ENCODE data around the gene NR4A3. TPM values are rescaled to one million over a fixed set of nuclear protein-coding genes. Genes with fewer than 3 reads are reported as not detected.

Gene NR4A3
- total and polyA plus RNA-seq, 3 experiments from 2014 or later: 0.60 to 37.7 (median 37.5) TPM

DNA sequence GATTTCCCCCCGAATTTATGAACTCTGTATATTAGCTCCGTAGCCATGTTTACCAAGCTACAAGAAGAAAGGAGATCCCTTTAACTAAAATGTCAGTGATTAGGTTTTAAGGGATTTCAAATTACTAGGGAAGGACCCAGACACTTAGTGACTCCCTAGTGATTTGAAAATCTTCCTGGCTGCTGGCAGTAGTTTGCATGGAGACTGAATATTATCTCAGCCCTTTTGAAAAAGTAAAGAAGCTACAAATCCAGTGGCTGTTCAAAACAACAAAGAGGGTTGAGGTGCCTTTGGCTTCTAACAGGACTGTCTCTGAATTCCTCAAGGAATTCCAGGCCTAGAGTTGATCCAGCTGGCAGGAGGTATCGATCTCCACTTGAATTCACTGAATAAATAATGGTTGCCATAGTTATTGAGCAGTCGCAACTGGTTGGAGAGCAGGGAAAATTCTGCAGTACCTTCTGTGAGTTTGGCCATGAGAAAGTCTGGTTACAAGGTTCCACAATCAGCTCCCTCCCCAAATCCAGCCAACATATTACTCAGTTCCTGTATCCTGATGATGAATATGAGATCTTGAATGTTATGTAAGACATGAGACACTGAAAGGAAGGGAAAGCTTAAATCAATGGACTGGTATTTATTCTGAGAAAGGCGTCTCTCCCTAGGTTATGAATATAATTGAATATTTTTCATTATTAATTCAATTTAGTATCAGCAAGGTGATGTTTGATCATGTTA, 37.7 kb downstream of the NR4A3 start:
- Mint-ChIP-seq H3K27ac (no peak overlapping the region), H3K4me3 (no peak overlapping the region), H3K27me3 (no peaks in the 10 kb centered on the region), H3K4me1 (no peaks in the 10 kb centered on the region), H3K36me3 (peaks cover 2 to 5% (median 4%) of the 10 kb centered on the region in 3 donors), H3K9me3 (peaks cover 0 to 2% (median 0%) of the 10 kb centered on the region in 5 donors)
- no peaks in the 10 kb centered on the region for H3K9me3 ChIP-seq (ENCODE audit: low read length)
- no peaks in the 10 kb centered on the region for H3K27me3 ChIP-seq (ENCODE audit: insufficient read depth, low read length, poor library complexity, severe bottlenecking)
- H3K36me3 ChIP-seq (ENCODE audit: insufficient read depth, low read length): no peaks in the 10 kb centered on the region
- ChIA-PET CTCF (no interaction called here), POLR2A (interaction anchor here (0.7 kb wide), 1 partner anchor 11 kb away, joined by 3 read pairs; no protein-coding TSS in a partner anchor)
- no peak overlapping the region for H3K4me3 ChIP-seq (ENCODE audit: low read length)
- no peak for DNase-seq
- no peak overlapping the region for H3K27ac ChIP-seq (ENCODE audit: low read depth, low read length)
- no peaks in the 10 kb centered on the region for H3K4me1 ChIP-seq (ENCODE audit: insufficient read depth, low read length)

DNA sequence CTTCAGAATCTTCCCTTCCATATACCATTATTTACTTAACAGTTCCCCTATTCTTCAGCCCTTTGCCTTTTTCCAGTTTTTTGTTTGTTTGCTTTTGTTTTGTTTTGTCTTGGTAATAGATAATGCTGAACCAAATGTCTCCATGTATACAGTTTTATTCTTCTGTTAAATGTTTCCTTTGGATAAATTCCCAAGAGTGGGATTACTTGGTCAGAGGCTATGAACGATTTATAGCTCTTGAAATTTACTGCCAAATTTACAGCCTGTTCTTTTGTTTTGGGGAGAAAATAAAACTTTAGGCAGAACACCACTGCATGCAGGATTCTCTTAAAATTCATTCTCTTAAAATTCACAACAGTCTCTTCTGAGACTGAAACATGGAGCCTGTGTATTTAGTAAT, 38.6 kb downstream of the NR4A3 start:
- peaks cover 2 to 3% (median 2%) of the 10 kb centered on the region in 3 donors for H3K36me3 Mint-ChIP-seq
- POLR2A ChIA-PET: interaction anchor here (0.6 kb wide), 1 partner anchor 77 kb away, joined by 3 read pairs; no protein-coding TSS in a partner anchor

DNA sequence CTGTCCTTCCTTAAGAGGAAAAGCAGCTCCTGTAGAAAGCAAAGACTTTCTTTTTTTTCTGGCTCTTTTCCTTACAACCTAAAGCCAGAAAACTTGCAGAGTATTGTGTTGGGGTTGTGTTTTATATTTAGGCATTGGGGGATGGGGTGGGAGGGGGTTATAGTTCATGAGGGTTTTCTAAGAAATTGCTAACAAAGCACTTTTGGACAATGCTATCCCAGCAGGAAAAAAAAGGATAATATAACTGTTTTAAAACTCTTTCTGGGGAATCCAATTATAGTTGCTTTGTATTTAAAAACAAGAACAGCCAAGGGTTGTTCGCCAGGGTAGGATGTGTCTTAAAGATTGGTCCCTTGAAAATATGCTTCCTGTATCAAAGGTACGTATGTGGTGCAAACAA, 42.3 kb downstream of the NR4A3 start:
- Histone ChIP-seq H3K27ac (ENCODE audit: low read depth, low read length) (no peak overlapping the region), H3K4me1 (ENCODE audit: insufficient read depth, low read length) (no peaks in the 10 kb centered on the region), H3K36me3 (ENCODE audit: insufficient read depth, low read length) (no peaks in the 10 kb centered on the region), H3K9me3 (ENCODE audit: low read length) (no peaks in the 10 kb centered on the region), H3K27me3 (ENCODE audit: insufficient read depth, low read length, poor library complexity, severe bottlenecking) (no peaks in the 10 kb centered on the region), H3K4me3 (ENCODE audit: low read length) (no peak overlapping the region)
- H3K4me3 Mint-ChIP-seq: no peak overlapping the region
- CTCF ChIA-PET: interaction anchor here (0.8 to 1.2 kb wide), 2 partner anchors 9 to 29 kb away, joined by 3 read pairs; no protein-coding TSS in a partner anchor
- POLR2A ChIA-PET: no interaction called here
- H3K27me3 Mint-ChIP-seq: no peaks in the 10 kb centered on the region
- peaks cover 0 to 3% (median 2%) of the 10 kb centered on the region in 3 donors for H3K36me3 Mint-ChIP-seq
- no peak for DNase-seq
- peaks cover 4 to 16% (median 7%) of the 10 kb centered on the region in 3 donors for H3K4me1 Mint-ChIP-seq
- H3K9me3 Mint-ChIP-seq: no peaks in the 10 kb centered on the region
- H3K27ac Mint-ChIP-seq: no peak overlapping the region

More for the DNA sequence above, 38.6 kb downstream of the NR4A3 start:
- H3K27ac Mint-ChIP-seq: no peak overlapping the region
- Histone ChIP-seq H3K9me3 (ENCODE audit: low read length) (no peaks in the 10 kb centered on the region), H3K4me1 (ENCODE audit: insufficient read depth, low read length) (no peaks in the 10 kb centered on the region), H3K27ac (ENCODE audit: low read depth, low read length) (no peak overlapping the region), H3K36me3 (ENCODE audit: insufficient read depth, low read length) (no peaks in the 10 kb centered on the region), H3K4me3 (ENCODE audit: low read length) (no peak overlapping the region), H3K27me3 (ENCODE audit: insufficient read depth, low read length, poor library complexity, severe bottlenecking) (no peaks in the 10 kb centered on the region)
- DNase-seq: no peak
- CTCF ChIA-PET: no interaction called here
- no peaks in the 10 kb centered on the region for H3K9me3 Mint-ChIP-seq
- no peak overlapping the region for H3K4me3 Mint-ChIP-seq
- no peaks in the 10 kb centered on the region for H3K4me1 Mint-ChIP-seq
- no peaks in the 10 kb centered on the region for H3K27me3 Mint-ChIP-seq

DNA sequence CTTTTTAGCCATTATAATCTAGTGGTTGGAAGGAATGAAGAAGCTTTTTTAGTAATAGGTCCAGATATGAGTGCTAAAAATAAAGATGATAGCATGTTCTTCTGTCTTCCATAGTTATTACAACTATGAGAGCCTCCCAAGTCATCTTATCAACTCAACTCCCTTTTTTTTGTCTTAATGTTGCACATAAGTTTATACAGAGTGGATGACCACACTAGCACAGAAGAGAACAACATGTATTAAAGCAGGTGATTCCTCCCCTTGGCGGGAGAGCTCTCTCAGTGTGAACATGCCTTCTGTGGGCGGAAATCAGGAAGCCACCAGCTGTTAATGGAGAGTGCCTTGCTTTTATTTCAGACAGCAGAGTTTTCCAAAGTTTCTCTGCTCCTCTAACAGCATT, 44.7 kb downstream of the NR4A3 start:
- ChIA-PET POLR2A (no interaction called here), CTCF (no interaction called here)
- Mint-ChIP-seq H3K36me3 (peaks cover 0 to 3% (median 0%) of the 10 kb centered on the region in 3 donors), H3K9me3 (no peaks in the 10 kb centered on the region), H3K27ac (no peak overlapping the region), H3K4me1 (peaks cover 4 to 16% (median 7%) of the 10 kb centered on the region in 3 donors), H3K4me3 (no peak overlapping the region), H3K27me3 (no peaks in the 10 kb centered on the region)
- Histone ChIP-seq H3K36me3 (ENCODE audit: insufficient read depth, low read length) (no peaks in the 10 kb centered on the region), H3K4me3 (ENCODE audit: low read length) (no peak overlapping the region), H3K9me3 (ENCODE audit: low read length) (no peaks in the 10 kb centered on the region), H3K27me3 (ENCODE audit: insufficient read depth, low read length, poor library complexity, severe bottlenecking) (no peaks in the 10 kb centered on the region), H3K27ac (ENCODE audit: low read depth, low read length) (no peak overlapping the region), H3K4me1 (ENCODE audit: insufficient read depth, low read length) (no peaks in the 10 kb centered on the region)
- no peak for DNase-seq

DNA sequence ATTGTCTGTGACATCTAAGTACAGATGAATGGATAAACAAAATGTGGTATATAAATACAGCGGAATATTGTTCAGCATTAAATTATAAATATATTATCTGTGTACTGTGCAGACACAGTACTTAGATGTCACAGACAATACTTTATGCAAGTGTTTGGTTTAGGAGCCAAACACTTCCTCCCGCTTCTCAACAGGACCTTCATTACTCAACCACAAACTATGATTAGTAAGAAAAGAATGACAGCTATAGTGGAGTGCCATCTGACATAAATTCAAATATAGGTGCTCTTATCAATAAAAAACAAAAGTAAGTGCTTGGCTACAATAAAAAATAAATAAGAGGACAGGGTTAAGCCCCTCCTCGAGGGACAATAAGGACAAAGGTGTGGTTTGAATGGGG, 45.9 kb downstream of the NR4A3 start:
- POLR2A ChIA-PET: no interaction called here
- no peak overlapping the region for H3K4me3 ChIP-seq (ENCODE audit: low read length)
- peaks cover 4 to 16% (median 7%) of the 10 kb centered on the region in 3 donors for H3K4me1 Mint-ChIP-seq
- no peak for DNase-seq
- H3K4me3 Mint-ChIP-seq: peak overlapping the region in 1 of 7 donors; percentile 44
- H3K27ac Mint-ChIP-seq: no peak overlapping the region
- no peaks in the 10 kb centered on the region for H3K9me3 ChIP-seq (ENCODE audit: low read length)
- no peaks in the 10 kb centered on the region for H3K27me3 Mint-ChIP-seq
- peaks cover 0 to 3% (median 0%) of the 10 kb centered on the region in 3 donors for H3K36me3 Mint-ChIP-seq
- H3K9me3 Mint-ChIP-seq: no peaks in the 10 kb centered on the region
- CTCF ChIA-PET: no interaction called here
- H3K36me3 ChIP-seq (ENCODE audit: insufficient read depth, low read length): no peaks in the 10 kb centered on the region
- no peaks in the 10 kb centered on the region for H3K4me1 ChIP-seq (ENCODE audit: insufficient read depth, low read length)
- no peaks in the 10 kb centered on the region for H3K27me3 ChIP-seq (ENCODE audit: insufficient read depth, low read length, poor library complexity, severe bottlenecking)
- H3K27ac ChIP-seq (ENCODE audit: low read depth, low read length): no peak overlapping the region

DNA sequence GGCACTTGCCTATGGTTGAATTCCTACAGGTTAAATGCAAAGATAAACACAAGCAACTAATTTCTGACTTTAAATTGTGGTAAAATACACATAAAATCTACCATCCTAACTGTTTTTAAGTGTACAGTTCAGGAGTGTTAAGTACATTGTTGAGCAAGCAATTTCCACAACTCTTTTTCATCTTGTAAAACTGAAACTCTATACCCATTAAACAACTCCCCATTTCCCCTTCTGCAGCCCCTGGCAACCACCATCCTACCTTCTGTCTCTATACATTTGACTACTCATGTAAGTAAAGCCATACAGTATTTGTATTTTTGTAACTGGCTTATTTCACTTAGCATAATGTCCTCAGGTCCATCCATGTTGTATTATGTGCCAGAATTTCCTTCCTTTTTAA, 46.3 kb downstream of the NR4A3 start:
- H3K4me3 ChIP-seq (ENCODE audit: low read length): no peak overlapping the region

GRCh38 chr9:99868845-99869244, 47.2 kb downstream of the NR4A3 start:
- no peaks in the 10 kb centered on the region for H3K27me3 ChIP-seq (ENCODE audit: insufficient read depth, low read length, poor library complexity, severe bottlenecking)
- H3K36me3 Mint-ChIP-seq: no peaks in the 10 kb centered on the region
- no peak for DNase-seq
- H3K4me1 ChIP-seq (ENCODE audit: insufficient read depth, low read length): no peaks in the 10 kb centered on the region
- H3K27me3 Mint-ChIP-seq: peaks cover 0 to 2% of the 10 kb centered on the region in 2 donors
- ChIA-PET CTCF (no interaction called here), POLR2A (no interaction called here)
- peak overlapping the region in 2 of 8 donors; percentile 15 to 20 for H3K27ac Mint-ChIP-seq
- H3K27ac ChIP-seq (ENCODE audit: low read depth, low read length): no peak overlapping the region
- no peak overlapping the region for H3K4me3 Mint-ChIP-seq
- H3K4me3 ChIP-seq (ENCODE audit: low read length): no peak overlapping the region
- H3K9me3 ChIP-seq (ENCODE audit: low read length): no peaks in the 10 kb centered on the region
- H3K4me1 Mint-ChIP-seq: peaks cover 4 to 16% (median 7%) of the 10 kb centered on the region in 3 donors
- no peaks in the 10 kb centered on the region for H3K36me3 ChIP-seq (ENCODE audit: insufficient read depth, low read length)
- no peaks in the 10 kb centered on the region for H3K9me3 Mint-ChIP-seq

More for the DNA sequence above, 46.3 kb downstream of the NR4A3 start:
- POLR2A ChIA-PET: no interaction called here
- CTCF ChIA-PET: no interaction called here
- Histone ChIP-seq H3K27ac (ENCODE audit: low read depth, low read length) (no peak overlapping the region), H3K27me3 (ENCODE audit: insufficient read depth, low read length, poor library complexity, severe bottlenecking) (no peaks in the 10 kb centered on the region), H3K36me3 (ENCODE audit: insufficient read depth, low read length) (no peaks in the 10 kb centered on the region), H3K4me1 (ENCODE audit: insufficient read depth, low read length) (no peaks in the 10 kb centered on the region), H3K9me3 (ENCODE audit: low read length) (no peaks in the 10 kb centered on the region)
- Mint-ChIP-seq H3K9me3 (no peaks in the 10 kb centered on the region), H3K36me3 (peaks cover 0 to 3% (median 0%) of the 10 kb centered on the region in 3 donors), H3K27me3 (no peaks in the 10 kb centered on the region), H3K4me1 (peaks cover 4 to 16% (median 7%) of the 10 kb centered on the region in 3 donors), H3K4me3 (no peak overlapping the region), H3K27ac (no peak overlapping the region)
- no peak for DNase-seq

DNA sequence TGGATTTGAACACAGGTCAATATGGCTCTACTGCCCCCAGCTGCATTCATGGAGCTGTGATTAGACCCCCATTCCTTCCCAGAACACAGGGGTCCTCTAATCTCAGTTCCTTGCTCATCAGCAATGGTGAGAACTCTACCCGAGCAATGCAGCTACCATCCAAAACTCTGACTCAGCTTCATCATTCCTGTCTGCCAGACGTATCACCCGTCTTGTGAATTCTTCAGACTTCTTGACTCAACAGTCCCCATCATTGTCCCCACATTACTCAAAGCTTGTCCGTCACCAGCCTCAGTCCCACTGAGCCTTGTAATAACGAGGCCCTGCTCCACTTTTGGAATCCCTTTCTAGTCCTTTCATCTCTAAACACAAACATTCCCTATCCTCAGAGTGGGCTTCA, 48.4 kb downstream of the NR4A3 start:
- Mint-ChIP-seq H3K27ac (no peak overlapping the region), H3K4me3 (no peak overlapping the region), H3K4me1 (peaks cover 4 to 16% (median 7%) of the 10 kb centered on the region in 3 donors), H3K27me3 (peaks cover 2 to 3% of the 10 kb centered on the region in 2 donors), H3K36me3 (no peaks in the 10 kb centered on the region), H3K9me3 (no peaks in the 10 kb centered on the region)
- POLR2A ChIA-PET: interaction anchor here (1.3 kb wide), 1 partner anchor 11 kb away, joined by 3 read pairs; no protein-coding TSS in a partner anchor
- no peak overlapping the region for H3K4me3 ChIP-seq (ENCODE audit: low read length)
- no peak for DNase-seq
- H3K4me1 ChIP-seq (ENCODE audit: insufficient read depth, low read length): no peaks in the 10 kb centered on the region
- no peaks in the 10 kb centered on the region for H3K27me3 ChIP-seq (ENCODE audit: insufficient read depth, low read length, poor library complexity, severe bottlenecking)
- no peaks in the 10 kb centered on the region for H3K9me3 ChIP-seq (ENCODE audit: low read length)
- no peak overlapping the region for H3K27ac ChIP-seq (ENCODE audit: low read depth, low read length)
- CTCF ChIA-PET: no interaction called here
- H3K36me3 ChIP-seq (ENCODE audit: insufficient read depth, low read length): no peaks in the 10 kb centered on the region
